Stomach (tissue), 9 donors: ENCODE measurements around the gene CNNM4. TPM values are rescaled to one million over a fixed set of nuclear protein-coding genes. Genes with fewer than 3 reads are reported as not detected.

ENCODE experiments used
- DNase-seq, 2 donors: peaks; one replicate each; pipeline versions ENCODE4 v3.0.0 to v3.0.0-alpha.2; 2013 to 2019
- H3K27ac ChIP-seq, 5 donors: fragments of 200-600 bp in 4 of 5; sonication (generic) in 4 of 5; one replicate each; pipeline ENCODE4 v1.5.1; 2013 to 2019; ENCODE audit warnings: mild to moderate bottlenecking in 1 of 5, moderate library complexity in 1 of 5
- H3K27me3 ChIP-seq, 3 donors: fragments of 200-600 bp; sonication (generic); one replicate each; pipeline ENCODE4 v1.5.1; 2017 to 2019; ENCODE audit warnings: mixed run types in 1 of 3
- H3K36me3 ChIP-seq, 4 donors: fragments of 200-600 bp; sonication (generic); 1 replicate in 3 of 4; 2 replicates in 1 of 4; pipeline ENCODE4 v1.5.1; 2016 to 2019
- H3K4me1 ChIP-seq, 4 donors: fragments of 200-600 bp; sonication (generic); one replicate each; pipeline ENCODE4 v1.5.1; 2016 to 2019
- H3K4me3 ChIP-seq, 4 donors: fragments of 200-600 bp; sonication (generic) in 3 of 4; one replicate each; pipeline ENCODE4 v1.5.1; 2016 to 2019; ENCODE audit warnings: mild to moderate bottlenecking in 1 of 4
- H3K9me3 ChIP-seq, 4 donors: fragments of 200-600 bp; sonication (generic); one replicate each; pipeline ENCODE4 v1.5.1; 2016 to 2019
- CTCF ChIP-seq, 7 experiments: fragments of 450-650 bp in 4 of 7; fragments of 200-600 bp in 3 of 7; sonication (generic) in 3 of 7; IDR thresholded peaks; one replicate each; pipeline ENCODE4 v1.5.1; 2016 to 2019; ENCODE audit warnings: antibody characterized with exemption in 7 of 7, control low read depth in 2 of 7, mild to moderate bottlenecking in 1 of 7
- EP300 ChIP-seq: sonication (generic); formaldehyde crosslinking; IDR thresholded peaks from one replicate; pipeline ENCODE4 v1.6.1; 2017; ENCODE audit warnings: antibody characterized with exemption
- POLR2A ChIP-seq, 4 donors: fragments of 450-650 bp; IDR thresholded peaks; one replicate each; pipeline ENCODE4 v1.6.1; 2016; ENCODE audit warnings: antibody characterized with exemption in 4 of 4, control low read depth in 2 of 4, mild to moderate bottlenecking in 1 of 4, moderate library complexity in 1 of 4
- POLR2AphosphoS5 ChIP-seq, 3 donors: sonication (generic); formaldehyde crosslinking; IDR thresholded peaks; one replicate each; pipeline ENCODE4 v1.6.1; 2016; ENCODE audit warnings: antibody characterized with exemption in 3 of 3
- WGBS, 5 donors: extraction: QIAGEN DNeasy Blood & Tissue Kit in 3 of 5; methylation state at CpG; one replicate each; pipeline versions ENCODE4 v1.1.5 to v1.1.7; 2013 to 2018; 5-methylcytosine and 5-hydroxymethylcytosine counted together
- intact Hi-C: fragments of 100-400 bp; cut with DNase I; formaldehyde crosslinking; loops from one replicate; pipeline ENCODE4 v1.15.1; 2023; ENCODE audit warnings: low total_unique reads
- polyA plus RNA-seq, 3 donors: library from polyadenylated mRNA; stranded (reverse); fragments of 200-250 nt; gene quantifications; one replicate each; pipeline ENCODE4 v1.2.3, GENCODE V29; 2013
- small RNA-seq, 4 donors: library from RNA; depleted of rRNA; stranded (forward); fragments of <200 nt; gene quantifications; one replicate each; pipeline ENCODE3, GENCODE V24; 2016
- total RNA-seq, 5 donors: library from RNA; depleted of rRNA; stranded (reverse); fragments of >200 nt; gene quantifications; one replicate each; pipeline versions ENCODE4 v1.1.0 to v1.2.3, GENCODE V29; 2014 to 2016
- donor health status: healthy with polysubstance abuse.
- donor health status: Bipolar disorder and iron deficiency.
- donor health status: healthy.

The CNNM4 gene
- total and polyA plus RNA-seq, 8 donors = 1.2 to 26.6 (median 2.8) TPM

GRCh38 chr2:96859681-96860064, 99.0 kb downstream of the CNNM4 start:
- peak overlapping the region in 4 of 5 donors; percentile 87 to 90 (median 88) for H3K27ac ChIP-seq
- H3K27me3 ChIP-seq = no peaks in the 10 kb centered on the region

GRCh38 chr2:96860065-96861029, 99.6 kb downstream of the CNNM4 start:
- Histone ChIP-seq H3K9me3 (no peaks in the 10 kb centered on the region), H3K4me1 (peaks cover 37 to 89% (median 52%) of the 10 kb centered on the region in 4 donors), H3K27me3 (no peaks in the 10 kb centered on the region), H3K4me3 (no peak overlapping the region), H3K36me3 (peaks cover 51 to 59% (median 53%) of the 10 kb centered on the region in 4 donors), H3K27ac (peak overlapping the region in 4 of 5 donors; percentile 87 to 90 (median 88))
- intact Hi-C loops = loop anchor here (5.0 kb wide), 1 partner anchor 97 kb away; no protein-coding TSS in a partner anchor
- 60 to 80% (median 72%) methylated on average over 19 to 38 of the region's 38 CpGs for WGBS, 5 donors
- peak in 1 of 2 donors; percentile 37 for DNase-seq
- TF ChIP-seq POLR2AphosphoS5 (IDR thresholded peaks at IDR 0.05) = no peak
- no peak for TF ChIP-seq CTCF (IDR thresholded peaks at IDR 0.05)

More at GRCh38 chr2:96859681-96860064, 99.0 kb downstream of the CNNM4 start:
- peak in 1 of 2 donors; percentile 16 for DNase-seq
- WGBS, 5 donors = 23 to 32% (median 29%) methylated on average over 4 of the region's 4 CpGs
- TF ChIP-seq CTCF (IDR thresholded peaks at IDR 0.05) (no peak), POLR2A (IDR thresholded peaks at IDR 0.05) (no peak), POLR2AphosphoS5 (IDR thresholded peaks at IDR 0.05) (no peak), EP300 (no peak)
- H3K4me1 ChIP-seq = peaks cover 31 to 88% (median 48%) of the 10 kb centered on the region in 4 donors
- no peaks in the 10 kb centered on the region for H3K9me3 ChIP-seq
- H3K4me3 ChIP-seq = no peak overlapping the region
- intact Hi-C loops = loop anchor here (5.0 kb wide), 1 partner anchor 98 kb away; no protein-coding TSS in a partner anchor
- H3K36me3 ChIP-seq = peaks cover 44 to 52% (median 46%) of the 10 kb centered on the region in 4 donors

GRCh38 chr2:96861074-96861473, 100.4 kb downstream of the CNNM4 start:
- Histone ChIP-seq H3K9me3 (no peaks in the 10 kb centered on the region), H3K27ac (peak overlapping the region in 3 of 5 donors; percentile 87 to 90 (median 88)), H3K27me3 (no peaks in the 10 kb centered on the region), H3K4me1 (peaks cover 42 to 90% (median 57%) of the 10 kb centered on the region in 4 donors), H3K4me3 (no peak overlapping the region), H3K36me3 (peaks cover 58 to 66% (median 60%) of the 10 kb centered on the region in 4 donors)
- intact Hi-C loops = loop anchor here (5.0 kb wide), 1 partner anchor 96 kb away; no protein-coding TSS in a partner anchor
- peak in 1 of 2 donors; percentile 3 for DNase-seq
- WGBS, 5 donors = 89 to 95% (median 92%) methylated on average over 4 to 17 of the region's 17 CpGs
- TF ChIP-seq CTCF (IDR thresholded peaks at IDR 0.05) (no peak), EP300 (no peak), POLR2A (IDR thresholded peaks at IDR 0.05) (no peak), POLR2AphosphoS5 (IDR thresholded peaks at IDR 0.05) (no peak)

Small RNA genes within 50 kb of the gene (small RNA-seq; reads per million reads assigned to genes)
- 1.3 to 5.0 (median 3.3) reads per million in 4 donors for gene MIR3127

Other genes starting within 250 kb of the CNNM4 start
- gene ARID5A, start 224.2 kb upstream of the CNNM4 start, total RNA-seq = 10 to 100 TPM in 3 of 5 donors, 1 to 10 TPM in 2; 1.2 to 26.8 (median 13.6) TPM
- 10 to 100 TPM; 12.2 to 17.3 (median 15.7) TPM for gene ARID5A, start 224.2 kb upstream of the CNNM4 start, polyA plus RNA-seq
- gene KANSL3, start 122.6 kb upstream of the CNNM4 start, total RNA-seq = 100 to 1,000 TPM in 2 of 5 donors, 10 to 100 TPM in 3; 30.1 to 139 (median 57.2) TPM
- 10 to 100 TPM; 13.6 to 15.0 (median 14.6) TPM for gene KANSL3, start 122.6 kb upstream of the CNNM4 start, polyA plus RNA-seq
- gene FER1L5, start 118.1 kb upstream of the CNNM4 start, total RNA-seq = under 1 TPM in 1 of 5 donors, not detected in 4; 0.73 TPM
- under 1 TPM in 2 of 3 donors, not detected in 1; 0.03 to 0.06 TPM for gene FER1L5, start 118.1 kb upstream of the CNNM4 start, polyA plus RNA-seq
- gene LMAN2L, start 20.8 kb upstream of the CNNM4 start, total RNA-seq = 10 to 100 TPM in 2 of 5 donors, 1 to 10 TPM in 3; 1.4 to 17.1 (median 7.0) TPM
- gene LMAN2L, start 20.8 kb upstream of the CNNM4 start, polyA plus RNA-seq = 10 to 100 TPM in 1 of 3 donors, 1 to 10 TPM in 2; 1.4 to 11.4 (median 4.7) TPM
- gene CNNM3, start 55.4 kb downstream of the CNNM4 start, total RNA-seq = 100 to 1,000 TPM in 1 of 5 donors, 10 to 100 TPM in 3, 1 to 10 TPM in 1; 6.2 to 107 (median 23.3) TPM
- gene CNNM3, start 55.4 kb downstream of the CNNM4 start, polyA plus RNA-seq = 1 to 10 TPM; 4.6 to 8.4 (median 6.3) TPM
- 1 to 10 TPM in 4 of 5 donors, not detected in 1; 1.3 to 3.6 (median 2.0) TPM for gene ANKRD23, start 83.1 kb downstream of the CNNM4 start, total RNA-seq
- gene ANKRD23, start 83.1 kb downstream of the CNNM4 start, polyA plus RNA-seq = 1 to 10 TPM in 2 of 3 donors, under 1 TPM in 1; 1.00 to 2.9 (median 2.4) TPM
- 10 to 100 TPM in 3 of 5 donors, 1 to 10 TPM in 2; 2.8 to 32.1 (median 11.3) TPM for gene ANKRD39, start 97.1 kb downstream of the CNNM4 start, total RNA-seq
- gene ANKRD39, start 97.1 kb downstream of the CNNM4 start, polyA plus RNA-seq = 10 to 100 TPM; 11.5 to 18.0 (median 14.1) TPM
- 10 to 100 TPM; 10.7 to 78.8 (median 24.4) TPM for gene SEMA4C, start 109.2 kb downstream of the CNNM4 start, total RNA-seq
- 10 to 100 TPM in 1 of 3 donors, 1 to 10 TPM in 2; 5.7 to 15.8 (median 8.0) TPM for gene SEMA4C, start 109.2 kb downstream of the CNNM4 start, polyA plus RNA-seq
- gene FAM178B, start 225.7 kb downstream of the CNNM4 start, total RNA-seq = not detected
- under 1 TPM in 1 of 3 donors, not detected in 2; 0.65 TPM for gene FAM178B, start 225.7 kb downstream of the CNNM4 start, polyA plus RNA-seq